ENCODE results near the gene FIBIN.

- TF ChIP-seq CTCF (IDR thresholded peaks at IDR 0.05) (no peak), POLR2A (IDR thresholded peaks at IDR 0.05) (no peak)
These were observed 31.5 kb downstream of the FIBIN start for GRCh38 chr11:27025312-27025955.

All from esophagus squamous epithelium (tissue), 4 donors.